ENCODE measurements around the gene MGAT4B. TPM values are rescaled to one million over a fixed set of nuclear protein-coding genes. Genes with fewer than 3 reads are reported as not detected.
A peak's percentile ranks its signal among the peaks of the same experiment; 100 is the strongest.
"Not testable (repeated sequence)": the region's sequence is repeated elsewhere in the genome, so short reads cannot be mapped to it uniquely, and the experiment has no call there.

The MGAT4B gene
- total RNA-seq, 3 donors from 2014 or later (not counting 1 experiment from before 2014, with no cell fraction given) = 143 to 159 (median 144) TPM

- H3K36me3 ChIP-seq (ENCODE audit: control insufficient read depth, insufficient read depth, low read length) = no peaks in the 10 kb centered on the region
- WGBS (ENCODE audit: insufficient coverage) = 55% methylated on average over 24 of the region's 24 CpGs
- no peak for DNase-seq
- no peak for TF ChIP-seq CTCF (IDR thresholded peaks at IDR 0.05)
- Mint-ChIP-seq H3K27me3 (ENCODE audit: low read depth in 2 of 2) (no peaks in the 10 kb centered on the region), H3K27ac (peak overlapping the region; percentile 67 to 85), H3K36me3 (no peaks in the 10 kb centered on the region), H3K9me3 (no peaks in the 10 kb centered on the region), H3K4me1 (peaks cover 22 to 38% of the 10 kb centered on the region in 2 donors), H3K4me3 (peak overlapping the region; percentile 72)
- H3K4me3 ChIP-seq (ENCODE audit: low read length) = no peak overlapping the region
- no peaks in the 10 kb centered on the region for H3K9me3 ChIP-seq (ENCODE audit: control insufficient read depth, insufficient read depth, low read length)
- intact Hi-C loops (cut with micrococcal nuclease) = no loop called here
- H3K4me1 ChIP-seq (ENCODE audit: control insufficient read depth, insufficient read depth, low read length) = peaks cover 44% of the 10 kb centered on the region
- H3K27ac ChIP-seq (ENCODE audit: low read length) = peak overlapping the region; percentile 6
- H3K27me3 ChIP-seq (ENCODE audit: control insufficient read depth, insufficient read depth, low read length) = no peaks in the 10 kb centered on the region
- ATAC-seq = no peak
These were observed 13.8 kb downstream of the MGAT4B start for GRCh38 chr5:179792612-179793467.

DNA sequence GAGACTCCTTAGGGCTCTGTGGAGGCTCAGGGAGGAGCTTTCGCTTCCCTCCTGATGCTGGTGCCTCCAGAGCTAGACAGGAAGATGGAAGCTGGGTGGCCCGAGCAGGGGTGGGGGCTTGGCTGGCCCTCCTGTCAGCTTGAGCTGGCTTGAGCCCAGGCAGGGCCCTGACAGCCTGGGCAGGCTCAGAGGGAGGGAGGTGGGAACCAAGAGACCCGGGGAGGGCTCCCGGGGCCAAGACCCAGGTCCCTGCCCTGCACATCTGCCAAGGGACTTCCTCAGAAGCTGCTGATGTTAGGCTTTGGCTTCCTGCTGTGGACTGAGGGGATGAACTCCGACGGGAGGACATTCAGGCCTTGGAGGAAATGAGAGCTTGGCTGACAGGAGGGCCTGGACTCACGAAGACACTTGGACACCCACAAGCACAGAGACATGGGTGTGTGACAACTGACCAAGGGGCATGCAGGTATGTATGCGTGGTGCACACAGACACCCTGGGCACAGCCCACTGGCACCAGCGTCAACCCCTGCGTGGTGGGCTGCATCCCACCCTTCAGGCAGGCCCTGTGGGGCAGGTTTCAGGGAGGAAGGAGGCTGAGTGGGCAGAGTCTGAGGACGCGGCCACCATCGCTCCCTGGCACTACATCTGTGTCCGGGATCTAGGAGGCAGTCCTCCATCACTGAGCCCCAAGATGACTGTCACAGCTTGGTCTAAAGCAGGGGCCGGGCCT, 14.6 kb downstream of the MGAT4B start:
- ATAC-seq (no peak), DNase-seq (no peak)
- no peaks in the 10 kb centered on the region for H3K9me3 ChIP-seq (ENCODE audit: control insufficient read depth, insufficient read depth, low read length)
- peaks cover 43% of the 10 kb centered on the region for H3K4me1 ChIP-seq (ENCODE audit: control insufficient read depth, insufficient read depth, low read length)
- H3K4me3 ChIP-seq (ENCODE audit: low read length) = no peak overlapping the region
- Mint-ChIP-seq H3K27me3 (ENCODE audit: low read depth in 2 of 2) (no peaks in the 10 kb centered on the region), H3K4me3 (peak overlapping the region; percentile 31), H3K27ac (peak overlapping the region; percentile 38 to 85), H3K4me1 (peaks cover 21 to 37% of the 10 kb centered on the region in 2 donors), H3K9me3 (no peaks in the 10 kb centered on the region), H3K36me3 (no peaks in the 10 kb centered on the region)
- intact Hi-C loops (cut with micrococcal nuclease) = no loop called here
- 58% methylated on average over 15 of the region's 15 CpGs for WGBS (ENCODE audit: insufficient coverage)
- H3K36me3 ChIP-seq (ENCODE audit: control insufficient read depth, insufficient read depth, low read length) = no peaks in the 10 kb centered on the region
- TF ChIP-seq CTCF (IDR thresholded peaks at IDR 0.05) = no peak
- no peaks in the 10 kb centered on the region for H3K27me3 ChIP-seq (ENCODE audit: control insufficient read depth, insufficient read depth, low read length)
- H3K27ac ChIP-seq (ENCODE audit: low read length) = no peak overlapping the region

DNA sequence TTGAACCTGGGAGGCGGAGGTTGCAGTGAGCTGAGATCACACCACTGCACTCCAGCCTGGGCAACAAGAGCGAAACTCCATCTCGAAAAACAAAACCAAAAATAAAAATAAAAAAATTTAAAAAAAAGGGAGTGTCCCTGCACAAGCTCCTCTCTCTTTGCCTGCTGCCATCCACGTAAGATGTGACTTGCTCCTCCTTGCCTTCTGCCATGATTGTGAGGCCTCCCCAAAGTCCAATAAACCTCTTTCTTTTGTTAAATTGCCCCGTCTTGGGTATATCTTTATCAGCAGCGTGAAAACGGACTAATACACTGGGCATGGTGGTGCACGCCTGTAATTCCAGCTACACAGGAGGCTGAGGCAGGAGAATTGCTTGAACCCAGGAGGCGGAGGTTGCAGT, 17.4 kb downstream of the MGAT4B start:
- 96% methylated on average over 8 of the region's 9 CpGs for WGBS (ENCODE audit: insufficient coverage)
- H3K36me3 Mint-ChIP-seq; intact Hi-C loops (cut with micrococcal nuclease); H3K36me3 ChIP-seq (ENCODE audit: control insufficient read depth, insufficient read depth, low read length); H3K4me3 Mint-ChIP-seq; H3K9me3 Mint-ChIP-seq; DNase-seq; H3K27me3 ChIP-seq (ENCODE audit: control insufficient read depth, insufficient read depth, low read length); H3K27me3 Mint-ChIP-seq (ENCODE audit: low read depth in 2 of 2); H3K9me3 ChIP-seq (ENCODE audit: control insufficient read depth, insufficient read depth, low read length); ATAC-seq; H3K27ac ChIP-seq (ENCODE audit: low read length); H3K4me3 ChIP-seq (ENCODE audit: low read length); H3K27ac Mint-ChIP-seq: not testable (repeated sequence)
- H3K4me1 Mint-ChIP-seq = peaks cover 13 to 21% of the 10 kb centered on the region in 2 donors
- H3K4me1 ChIP-seq (ENCODE audit: control insufficient read depth, insufficient read depth, low read length) = peaks cover 21% of the 10 kb centered on the region

- DNase-seq = no peak
- H3K4me1 Mint-ChIP-seq = peaks cover 4 to 11% of the 10 kb centered on the region in 2 donors
- H3K4me1 ChIP-seq (ENCODE audit: control insufficient read depth, insufficient read depth, low read length) = peaks cover 11% of the 10 kb centered on the region
- TF ChIP-seq CTCF (IDR thresholded peaks at IDR 0.05) = no peak
- 84% methylated on average over 7 of the region's 7 CpGs for WGBS (ENCODE audit: insufficient coverage)
- no peaks in the 10 kb centered on the region for H3K9me3 Mint-ChIP-seq
- no peak overlapping the region for H3K27ac Mint-ChIP-seq
- no peaks in the 10 kb centered on the region for H3K27me3 Mint-ChIP-seq (ENCODE audit: low read depth in 2 of 2)
- H3K9me3 ChIP-seq (ENCODE audit: control insufficient read depth, insufficient read depth, low read length) = no peaks in the 10 kb centered on the region
- intact Hi-C loops (cut with micrococcal nuclease) = no loop called here
- no peaks in the 10 kb centered on the region for H3K27me3 ChIP-seq (ENCODE audit: control insufficient read depth, insufficient read depth, low read length)
- ATAC-seq = no peak
- no peak overlapping the region for H3K4me3 ChIP-seq (ENCODE audit: low read length)
- no peak overlapping the region for H3K27ac ChIP-seq (ENCODE audit: low read length)
- H3K36me3 Mint-ChIP-seq = no peaks in the 10 kb centered on the region
- H3K4me3 Mint-ChIP-seq = no peak overlapping the region
- no peaks in the 10 kb centered on the region for H3K36me3 ChIP-seq (ENCODE audit: control insufficient read depth, insufficient read depth, low read length)
These were observed 18.3 kb downstream of the MGAT4B start for GRCh38 chr5:179788193-179788854.

Data from natural killer cell (primary cell).